IMR-90 (cell line): ENCODE measurements around the gene ADORA2A. TPM values are rescaled to one million over a fixed set of nuclear protein-coding genes. Genes with fewer than 3 reads are reported as not detected.

Experiments used
- ATAC-seq: fragments of 200-7000 bp; cut with Tn5 transposase; 2 replicates; pipeline ENCODE4 v1.9.1; 2020; ENCODE audit warnings: low read depth, mild to moderate bottlenecking, moderate library complexity
- BruUV-seq: library from RNA; stranded (reverse); fragments of 400-500 nt; replicated peaks from 2 replicates; lab custom pipeline; 2021; lab: Mats Ljungman, UMichigan
- CTCF ChIA-PET: fragments of 300-600 bp; formaldehyde crosslinking; extraction: SDS; loops from one replicate; lab custom pipeline; 2021; ENCODE audit warnings: antibody characterized with exemption; lab: Yijun Ruan, JAX
- POLR2A ChIA-PET: fragments of 300-600 bp; sonication (Branson Sonifier 250); formaldehyde crosslinking; loops from one replicate; lab custom pipeline; 2022; ENCODE audit warnings: antibody characterized with exemption; ENCODE audit not compliant: unreplicated experiment; lab: Charles Lee
- DNase-seq: peaks from one replicate; pipeline ENCODE4 v3.0.0; 2013
- H2AFZ ChIP-seq: replicated peaks from 2 replicates; pipeline ENCODE3; 2013; ENCODE audit warnings: low read length, mild to moderate bottlenecking; ENCODE audit not compliant: poor library complexity
- H2AK5ac ChIP-seq: 2 replicates; pipeline ENCODE4 v1.6.1; 2013; ENCODE audit warnings: low read depth, low read length, inconsistent platforms
- H2AK9ac ChIP-seq: replicated peaks from 2 replicates; pipeline ENCODE3; 2013; ENCODE audit warnings: mild to moderate bottlenecking, low read depth, low read length, moderate library complexity; ENCODE audit not compliant: poor library complexity
- H2BK120ac ChIP-seq: 2 replicates; pipeline ENCODE4 v1.6.1; 2013; ENCODE audit warnings: low read depth, low read length, inconsistent platforms
- H2BK15ac ChIP-seq: 3 replicates; pipeline ENCODE4 v1.6.1; 2013; ENCODE audit warnings: low read depth, low read length, inconsistent platforms
- H2BK20ac ChIP-seq: 2 replicates; pipeline ENCODE4 v1.6.1; 2013; ENCODE audit warnings: low read depth, mild to moderate bottlenecking, inconsistent platforms, low read length, moderate library complexity
- H2BK5ac ChIP-seq: 2 replicates; pipeline ENCODE4 v1.6.1; 2013; ENCODE audit warnings: mild to moderate bottlenecking, low read depth, low read length, inconsistent platforms; ENCODE audit not compliant: poor library complexity, severe bottlenecking
- H3K14ac ChIP-seq: replicated peaks from 2 replicates; pipeline ENCODE4 v1.6.1; 2013; ENCODE audit warnings: low read depth, low read length, inconsistent platforms
- H3K18ac ChIP-seq: 2 replicates; pipeline ENCODE4 v1.6.1; 2013; ENCODE audit warnings: low read depth, low read length, control low read depth
- H3K23ac ChIP-seq: 2 replicates; pipeline ENCODE4 v1.6.1; 2013; ENCODE audit warnings: low read depth, low read length, inconsistent platforms
- H3K27ac ChIP-seq: 2 replicates; pipeline ENCODE4 v1.5.1; 2013; ENCODE audit warnings: mild to moderate bottlenecking, control low read depth, low read length; ENCODE audit not compliant: insufficient read depth
- H3K27me3 ChIP-seq: 2 replicates; pipeline ENCODE4 v1.6.1; 2013; ENCODE audit warnings: low read length; ENCODE audit not compliant: control insufficient read depth, insufficient read depth
- H3K36me3 ChIP-seq: 2 replicates; pipeline ENCODE4 v1.6.1; 2013; ENCODE audit warnings: low read length, mixed read lengths; ENCODE audit not compliant: control insufficient read depth, insufficient read depth
- H3K4ac ChIP-seq: 2 replicates; pipeline ENCODE4 v1.6.1; 2013; ENCODE audit warnings: low read depth, low read length, inconsistent platforms
- H3K4me1 ChIP-seq: 2 replicates; pipeline ENCODE4 v1.6.1; 2013; ENCODE audit warnings: low read length, mixed read lengths; ENCODE audit not compliant: control insufficient read depth, insufficient read depth
- H3K4me2 ChIP-seq: 2 replicates; pipeline ENCODE4 v1.6.1; 2013; ENCODE audit warnings: low read depth, mild to moderate bottlenecking, control low read depth, low read length, moderate library complexity
- H3K4me3 ChIP-seq: 2 replicates; pipeline ENCODE4 v1.5.1; 2013; ENCODE audit warnings: low read depth, mild to moderate bottlenecking, control low read depth, low read length, moderate library complexity; ENCODE audit not compliant: insufficient read depth
- H3K56ac ChIP-seq: 2 replicates; pipeline ENCODE4 v1.6.1; 2013; ENCODE audit warnings: low read length, inconsistent platforms; ENCODE audit not compliant: insufficient read depth; ENCODE audit errors: extremely low read depth
- H3K79me1 ChIP-seq, 2 experiments: 2 replicates each; pipeline ENCODE4 v1.6.1; 2013; ENCODE audit warnings: low read length in 2 of 2, inconsistent platforms in 1 of 2, low read depth in 1 of 2
- H3K9ac ChIP-seq: 2 replicates; pipeline ENCODE4 v1.6.1; 2013; ENCODE audit warnings: low read depth, low read length, control low read depth
- H3K9me1 ChIP-seq: 2 replicates; pipeline ENCODE4 v1.6.1; 2013; ENCODE audit warnings: low read length, inconsistent platforms; ENCODE audit not compliant: insufficient read depth
- H3K9me3 ChIP-seq: 2 replicates; pipeline ENCODE4 v1.6.1; 2013; ENCODE audit warnings: low read length; ENCODE audit not compliant: control insufficient read depth, insufficient read depth
- H4K20me1 ChIP-seq: 2 replicates; pipeline ENCODE4 v1.6.1; 2013; ENCODE audit warnings: low read length, inconsistent platforms; ENCODE audit not compliant: insufficient read depth
- H4K5ac ChIP-seq: 2 replicates; pipeline ENCODE4 v1.6.1; 2013; ENCODE audit warnings: mild to moderate bottlenecking, low read depth, low read length, control low read depth
- H4K8ac ChIP-seq, 2 experiments: 2 replicates each; pipeline ENCODE4 v1.6.1; 2013; ENCODE audit warnings: low read depth in 2 of 2, low read length in 2 of 2, control low read depth in 1 of 2, inconsistent platforms in 1 of 2
- H4K91ac ChIP-seq: 2 replicates; pipeline ENCODE4 v1.6.1; 2013; ENCODE audit warnings: low read depth, low read length, inconsistent platforms; ENCODE audit not compliant: insufficient read depth
- CEBPB ChIP-seq: IDR thresholded peaks from 2 replicates; pipeline ENCODE4 v1.6.1; 2012; ENCODE audit warnings: low read depth, low read length, improper control_type of control experiment
- POLR2A ChIP-seq: IDR thresholded peaks from 2 replicates; pipeline ENCODE4 v1.6.1; 2012; ENCODE audit warnings: mild to moderate bottlenecking, low read depth, low read length
- SMC3 ChIP-seq: fragments of 150-350 bp; IDR thresholded peaks from 2 replicates; pipeline ENCODE4 v1.6.1; 2016; ENCODE audit warnings: low read depth, mild to moderate bottlenecking, antibody characterized with exemption, low read length, moderate library complexity
- WGBS, 2 experiments: methylation state at CpG; one replicate each; pipeline versions ENCODE4 v1.1.5 to v1.1.7; 2013; ENCODE audit warnings: missing lambda C conversion rate in 2 of 2; ENCODE audit not compliant: insufficient read length in 1 of 2; ENCODE audit errors: extremely low coverage in 2 of 2; 5-methylcytosine and 5-hydroxymethylcytosine counted together
- dilution Hi-C: fragments of 300-500 bp; cut with HindIII; formaldehyde crosslinking; loops from one replicate; pipeline ENCODE4 v1.14.3; 2018; ENCODE audit warnings: low sequenced_read_pairs; ENCODE audit not compliant: unreplicated experiment
- in situ Hi-C: fragments of 300-500 bp; cut with MboI; formaldehyde crosslinking; loops from 3 replicates; pipeline ENCODE4 v1.14.3; 2019; ENCODE audit warnings: low sequenced_read_pairs, inconsistent platforms, mixed read lengths
- intact Hi-C: fragments of 100-400 bp; cut with micrococcal nuclease; formaldehyde crosslinking; loops from 2 replicates; pipeline ENCODE4 v1.10.0; 2022
- polyA plus RNA-seq, 3 experiments: library from polyadenylated mRNA; depleted of rRNA; stranded (reverse); fragments of >200 nt; gene quantifications; 2 replicates each; pipeline ENCODE4 v1.2.3, GENCODE V29; 2012; ENCODE audit warnings: low replicate concordance in 1 of 3
- total RNA-seq: library from RNA; depleted of rRNA; stranded (reverse); fragments of >200 nt; gene quantifications from 2 replicates; pipeline ENCODE4 v1.2.3, GENCODE V29; 2012
- TF ChIP-seq, protein P1 (sequence below): conservative IDR thresholded peaks from 2 replicates; pipeline ENCODE4 v1.5.1; 2012; ENCODE audit warnings: mild to moderate bottlenecking, low read depth, low read length, improper control_type of control experiment

Gene ADORA2A
- total and polyA plus RNA-seq, 2 of the 4 experiments (the other 2 are of a cell fraction): 0.36 to 1.1 TPM

GRCh38 chr22:24426851-24427499, 424 bp upstream of the ADORA2A start:
- ATAC-seq: no peak
- Histone ChIP-seq H4K20me1 (no peaks in the 10 kb centered on the region; the same call in 1 of the 2 replicates), H2BK120ac (no peak overlapping the region), H3K4ac (no peak overlapping the region), H3K27ac (no peak overlapping the region), H3K36me3 (no peaks in the 10 kb centered on the region), H2BK20ac (no peak overlapping the region), H3K79me1 (no peaks in the 10 kb centered on the region), H4K8ac (no peak overlapping the region), H3K4me1 (no peaks in the 10 kb centered on the region), H3K9ac (no peak overlapping the region), H4K91ac (no peak overlapping the region), H3K14ac (no peak overlapping the region), H3K23ac (no peak overlapping the region), H3K4me2 (no peak overlapping the region), H3K18ac (no peak overlapping the region), H2AK9ac (peak overlapping the region; percentile 85), H3K9me3 (no peaks in the 10 kb centered on the region), H3K27me3 (peaks cover 35% of the 10 kb centered on the region), H2AK5ac (no peak overlapping the region), H3K9me1 (no peaks in the 10 kb centered on the region), H2AFZ (no peak overlapping the region), H3K4me3 (no peak overlapping the region), H3K56ac (no peak overlapping the region), H2BK5ac (no peak overlapping the region), H2BK15ac (no peak overlapping the region), H4K5ac (no peak overlapping the region)
- dilution Hi-C loops (no loop called here), intact Hi-C loops (no loop called here), in situ Hi-C loops (no loop called here)
- whole genome bisulfite sequencing, 2 experiments: 80% methylated on average over 3 of the region's 19 CpGs; no CpG with 5 or more reads in 1 of the 2 experiments
- CTCF ChIA-PET: no interaction called here
- BruUV-seq: no TSS peak
- TF ChIP-seq, protein P1, sequence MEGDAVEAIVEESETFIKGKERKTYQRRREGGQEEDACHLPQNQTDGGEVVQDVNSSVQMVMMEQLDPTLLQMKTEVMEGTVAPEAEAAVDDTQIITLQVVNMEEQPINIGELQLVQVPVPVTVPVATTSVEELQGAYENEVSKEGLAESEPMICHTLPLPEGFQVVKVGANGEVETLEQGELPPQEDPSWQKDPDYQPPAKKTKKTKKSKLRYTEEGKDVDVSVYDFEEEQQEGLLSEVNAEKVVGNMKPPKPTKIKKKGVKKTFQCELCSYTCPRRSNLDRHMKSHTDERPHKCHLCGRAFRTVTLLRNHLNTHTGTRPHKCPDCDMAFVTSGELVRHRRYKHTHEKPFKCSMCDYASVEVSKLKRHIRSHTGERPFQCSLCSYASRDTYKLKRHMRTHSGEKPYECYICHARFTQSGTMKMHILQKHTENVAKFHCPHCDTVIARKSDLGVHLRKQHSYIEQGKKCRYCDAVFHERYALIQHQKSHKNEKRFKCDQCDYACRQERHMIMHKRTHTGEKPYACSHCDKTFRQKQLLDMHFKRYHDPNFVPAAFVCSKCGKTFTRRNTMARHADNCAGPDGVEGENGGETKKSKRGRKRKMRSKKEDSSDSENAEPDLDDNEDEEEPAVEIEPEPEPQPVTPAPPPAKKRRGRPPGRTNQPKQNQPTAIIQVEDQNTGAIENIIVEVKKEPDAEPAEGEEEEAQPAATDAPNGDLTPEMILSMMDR: no peak
- no peak for TF ChIP-seq POLR2A
- TF ChIP-seq SMC3: no peak
- TF ChIP-seq CEBPB: no peak
- POLR2A ChIA-PET: no interaction called here
- no peak for DNase-seq
